ENCODE data around the gene LRRC49. TPM values are rescaled to one million over a fixed set of nuclear protein-coding genes. Genes with fewer than 3 reads are reported as not detected.

Gene LRRC49
- total RNA-seq, 1 donor: 14.2 TPM

- no peak for TF ChIP-seq CTCF (IDR thresholded peaks at IDR 0.05; ENCODE audit: insufficient read depth, low read depth, low read length)
- DNase-seq (ENCODE audit: low read depth): no peak
- no peak overlapping the region for H3K4me3 ChIP-seq (ENCODE audit: low read depth, low read length)
Observed at GRCh38 chr15:70859322-70859908, 33.2 kb upstream of the LRRC49 start.

- TF ChIP-seq CTCF (IDR thresholded peaks at IDR 0.05; ENCODE audit: insufficient read depth, low read depth, low read length): no peak
- no peak for DNase-seq (ENCODE audit: low read depth)
- no peak overlapping the region for H3K4me3 ChIP-seq (ENCODE audit: low read depth, low read length)
Observed at GRCh38 chr15:70859998-70860397, 32.6 kb upstream of the LRRC49 start.

- H3K4me3 ChIP-seq (ENCODE audit: low read depth, low read length): no peak overlapping the region
- DNase-seq (ENCODE audit: low read depth): no peak
- no peak for TF ChIP-seq CTCF (IDR thresholded peaks at IDR 0.05; ENCODE audit: insufficient read depth, low read depth, low read length)
Observed at GRCh38 chr15:70863450-70864218, 29.0 kb upstream of the LRRC49 start.

GRCh38 chr15:70866982-70867641, 25.5 kb upstream of the LRRC49 start:
- no peak for TF ChIP-seq CTCF (IDR thresholded peaks at IDR 0.05; ENCODE audit: insufficient read depth, low read depth, low read length)
- no peak for DNase-seq (ENCODE audit: low read depth)
- no peak overlapping the region for H3K4me3 ChIP-seq (ENCODE audit: low read depth, low read length)

GRCh38 chr15:70867911-70868467, 24.6 kb upstream of the LRRC49 start:
- DNase-seq (ENCODE audit: low read depth): peak; percentile 89
- no peak for TF ChIP-seq CTCF (IDR thresholded peaks at IDR 0.05; ENCODE audit: insufficient read depth, low read depth, low read length)
- no peak overlapping the region for H3K4me3 ChIP-seq (ENCODE audit: low read depth, low read length)

- H3K4me3 ChIP-seq (ENCODE audit: low read depth, low read length): no peak overlapping the region
- TF ChIP-seq CTCF (IDR thresholded peaks at IDR 0.05; ENCODE audit: insufficient read depth, low read depth, low read length): no peak
- DNase-seq (ENCODE audit: low read depth): no peak
Observed at GRCh38 chr15:70869346-70869745, 23.3 kb upstream of the LRRC49 start.

All from fibroblast of villous mesenchyme (primary cell).